CD4-positive, CD25-positive, alpha-beta regulatory T cell (primary cell): Measurements from ENCODE around the gene TSR2. TPM values are rescaled to one million over a fixed set of nuclear protein-coding genes. Genes with fewer than 3 reads are reported as not detected.

Experiments used
- ATAC-seq, 2 donors: fragments of 150-1000 bp; cut with Tn5 transposase; one replicate each; pipeline ENCODE4 v1.10.0; 2021; ENCODE audit warnings: low read depth in 2 of 2, moderate number of reproducible peaks in 2 of 2, moderate library complexity in 1 of 2
- DNase-seq, 3 donors: peaks; one replicate each; pipeline versions ENCODE4 v3.0.0 to v3.0.0-alpha.2; 2012 to 2022; ENCODE audit warnings: mixed read lengths in 1 of 3
- H3K27ac ChIP-seq: one replicate; pipeline ENCODE4 v1.7.0; 2013; ENCODE audit warnings: mild to moderate bottlenecking, low read length; ENCODE audit not compliant: insufficient read depth, poor library complexity, severe bottlenecking
- H3K27me3 ChIP-seq: one replicate; pipeline ENCODE4 v1.7.0; 2013; ENCODE audit warnings: low read length; ENCODE audit not compliant: control insufficient read depth, insufficient read depth
- H3K36me3 ChIP-seq: one replicate; pipeline ENCODE4 v1.7.0; 2013; ENCODE audit warnings: mild to moderate bottlenecking, low read length, moderate library complexity; ENCODE audit not compliant: control insufficient read depth, insufficient read depth
- H3K4me1 ChIP-seq: 2 replicates; pipeline ENCODE4 v1.7.0; 2013; ENCODE audit warnings: mild to moderate bottlenecking, low read length; ENCODE audit not compliant: insufficient read depth, control insufficient read depth, poor library complexity, severe bottlenecking
- H3K4me3 ChIP-seq: one replicate; pipeline ENCODE4 v1.7.0; 2013; ENCODE audit warnings: low read depth, mild to moderate bottlenecking, low read length, moderate library complexity
- H3K9me3 ChIP-seq, 2 experiments: 1 replicate in 1 of 2; 2 replicates in 1 of 2; pipeline ENCODE4 v1.7.0; 2013; ENCODE audit warnings: low read length in 2 of 2, mild to moderate bottlenecking in 1 of 2, moderate library complexity in 1 of 2; ENCODE audit not compliant: control insufficient read depth in 2 of 2
- H3K27ac Mint-ChIP-seq, 3 donors: one replicate each; pipeline ENCODE4 v1.8.0; 2020 to 2022; ENCODE audit warnings: mild to moderate bottlenecking in 3 of 3, mixed read lengths in 3 of 3, moderate library complexity in 2 of 3
- H3K27me3 Mint-ChIP-seq: one replicate; pipeline ENCODE4 v1.8.0; 2022; ENCODE audit warnings: mild to moderate bottlenecking, mixed read lengths
- H3K36me3 Mint-ChIP-seq: one replicate; pipeline ENCODE4 v1.8.0; 2020; ENCODE audit warnings: mixed read lengths
- H3K4me1 Mint-ChIP-seq, 4 donors: one replicate each; pipeline ENCODE4 v1.8.0; 2020 to 2022; ENCODE audit warnings: mixed read lengths in 4 of 4, mild to moderate bottlenecking in 1 of 4
- H3K4me3 Mint-ChIP-seq, 4 donors: one replicate each; pipeline ENCODE4 v1.8.0; 2020 to 2022; ENCODE audit warnings: mild to moderate bottlenecking in 4 of 4, mixed read lengths in 4 of 4, moderate library complexity in 3 of 4
- H3K9me3 Mint-ChIP-seq, 7 donors: one replicate each; pipeline ENCODE4 v1.8.0; 2020 to 2022; ENCODE audit warnings: mixed read lengths in 7 of 7, mild to moderate bottlenecking in 3 of 7, moderate library complexity in 2 of 7
- polyA plus RNA-seq, 4 donors: library from polyadenylated mRNA; unstranded; fragments of 300-500 nt; fragmentation: Illumina TruSeq; gene quantifications; one replicate each; pipeline ENCODE4 v1.2.3, GENCODE V29; 2021
- total RNA-seq: library from RNA; stranded (reverse); gene quantifications from one replicate; pipeline ENCODE4 v1.2.3, GENCODE V29; 2022

TSR2 gene
- total RNA-seq (42.0 TPM), polyA plus RNA-seq (10 to 100 TPM; 54.0 to 83.0 (median 65.0) TPM)

- Mint-ChIP-seq H3K36me3 (no peaks in the 10 kb centered on the region), H3K27me3 (no peaks in the 10 kb centered on the region), H3K4me1 (peaks cover 0 to 33% (median 24%) of the 10 kb centered on the region in 4 donors), H3K27ac (peak within 1 kb of the TSS; percentile 74 to 94 (median 92)), H3K4me3 (peak within 1 kb of the TSS; percentile 93 to 99 (median 95)), H3K9me3 (no peaks in the 10 kb centered on the region)
- ATAC-seq (peak; percentile 98 to 99), DNase-seq (peak; percentile 69 to 89 (median 80))
- Histone ChIP-seq H3K4me1 (peaks cover 17% of the 10 kb centered on the region), H3K27me3 (no peaks in the 10 kb centered on the region), H3K27ac (peak within 1 kb of the TSS; percentile 74), H3K9me3 (no peaks in the 10 kb centered on the region), H3K36me3 (peaks cover 16% of the 10 kb centered on the region), H3K4me3 (peak within 1 kb of the TSS; percentile 93)
These were observed at the start of gene TSR2 for GRCh38 chrX:54439960-54440871. Gene TSR2 (plus strand): TSS chrX:54440404. CDS start chrX:54440422, 18 bp downstream.

- Mint-ChIP-seq H3K27ac (no peak overlapping the region), H3K36me3 (no peaks in the 10 kb centered on the region), H3K9me3 (peaks cover 0 to 3% (median 0%) of the 10 kb centered on the region in 7 donors), H3K4me1 (no peaks in the 10 kb centered on the region), H3K27me3 (no peaks in the 10 kb centered on the region), H3K4me3 (no peak overlapping the region)
- H3K27ac ChIP-seq: no peak overlapping the region
- ATAC-seq: no peak
- no peaks in the 10 kb centered on the region for H3K4me1 ChIP-seq
- no peaks in the 10 kb centered on the region for H3K36me3 ChIP-seq
- no peaks in the 10 kb centered on the region for H3K27me3 ChIP-seq
- no peak for DNase-seq
- H3K9me3 ChIP-seq: no peaks in the 10 kb centered on the region
- no peak overlapping the region for H3K4me3 ChIP-seq
These were observed 43.1 kb upstream of the TSR2 start for GRCh38 chrX:54397113-54397512.

- no peaks in the 10 kb centered on the region for H3K36me3 Mint-ChIP-seq
- peak overlapping the region in 1 of 4 donors; percentile 38 for H3K4me3 Mint-ChIP-seq
- peaks cover 8% of the 10 kb centered on the region for H3K27me3 Mint-ChIP-seq
These were observed 32.9 kb upstream of the TSR2 start for GRCh38 chrX:54407266-54407665.

GRCh38 chrX:54411732-54412131, 28.5 kb upstream of the TSR2 start:
- H3K9me3 Mint-ChIP-seq: peaks cover 0 to 2% (median 0%) of the 10 kb centered on the region in 7 donors
- H3K9me3 ChIP-seq: no peaks in the 10 kb centered on the region
- no peak overlapping the region for H3K27ac Mint-ChIP-seq
- no peak overlapping the region for H3K4me3 Mint-ChIP-seq
- no peaks in the 10 kb centered on the region for H3K36me3 ChIP-seq
- no peak overlapping the region for H3K27ac ChIP-seq
- H3K27me3 ChIP-seq: no peaks in the 10 kb centered on the region
- ATAC-seq (no peak), DNase-seq (no peak)
- H3K4me3 ChIP-seq: no peak overlapping the region
- H3K36me3 Mint-ChIP-seq: no peaks in the 10 kb centered on the region
- peaks cover 5% of the 10 kb centered on the region for H3K4me1 ChIP-seq
- H3K4me1 Mint-ChIP-seq: peaks cover 4 to 18% (median 6%) of the 10 kb centered on the region in 4 donors
- H3K27me3 Mint-ChIP-seq: peaks cover 9% of the 10 kb centered on the region

More at GRCh38 chrX:54407266-54407665, 32.9 kb upstream of the TSR2 start:
- Mint-ChIP-seq H3K4me1 (peaks cover 4 to 13% (median 6%) of the 10 kb centered on the region in 4 donors), H3K9me3 (peaks cover 0 to 1% (median 0%) of the 10 kb centered on the region in 7 donors), H3K27ac (no peak overlapping the region)
- DNase-seq (no peak), ATAC-seq (no peak)
- H3K4me3 ChIP-seq: no peak overlapping the region
- no peaks in the 10 kb centered on the region for H3K27me3 ChIP-seq
- H3K9me3 ChIP-seq: no peaks in the 10 kb centered on the region
- H3K4me1 ChIP-seq: peaks cover 5% of the 10 kb centered on the region
- no peak overlapping the region for H3K27ac ChIP-seq
- H3K36me3 ChIP-seq: no peaks in the 10 kb centered on the region

- Histone ChIP-seq H3K27ac (no peak overlapping the region), H3K4me1 (peaks cover 5% of the 10 kb centered on the region), H3K27me3 (no peaks in the 10 kb centered on the region), H3K36me3 (no peaks in the 10 kb centered on the region), H3K9me3 (no peaks in the 10 kb centered on the region), H3K4me3 (no peak overlapping the region)
- peaks cover 4 to 11% (median 6%) of the 10 kb centered on the region in 4 donors for H3K4me1 Mint-ChIP-seq
- no peak overlapping the region for H3K27ac Mint-ChIP-seq
- DNase-seq: no peak
- no peak overlapping the region for H3K4me3 Mint-ChIP-seq
- H3K27me3 Mint-ChIP-seq: peaks cover 5% of the 10 kb centered on the region
- H3K36me3 Mint-ChIP-seq: no peaks in the 10 kb centered on the region
- ATAC-seq: no peak
- peaks cover 0 to 2% (median 0%) of the 10 kb centered on the region in 7 donors for H3K9me3 Mint-ChIP-seq
These were observed 26.5 kb upstream of the TSR2 start for GRCh38 chrX:54413753-54414152.

- Mint-ChIP-seq H3K9me3 (peaks cover 0 to 3% (median 0%) of the 10 kb centered on the region in 7 donors), H3K4me1 (peaks cover 0 to 5% (median 0%) of the 10 kb centered on the region in 4 donors), H3K27me3 (peaks cover 11% of the 10 kb centered on the region), H3K36me3 (no peaks in the 10 kb centered on the region), H3K27ac (no peak overlapping the region), H3K4me3 (no peak overlapping the region)
- Histone ChIP-seq H3K4me1 (no peaks in the 10 kb centered on the region), H3K27ac (no peak overlapping the region), H3K27me3 (no peaks in the 10 kb centered on the region), H3K9me3 (no peaks in the 10 kb centered on the region), H3K4me3 (no peak overlapping the region), H3K36me3 (no peaks in the 10 kb centered on the region)
- DNase-seq: no peak
- no peak for ATAC-seq
These were observed 24.5 kb upstream of the TSR2 start for GRCh38 chrX:54415534-54416350.

GRCh38 chrX:54416965-54417364, 23.2 kb upstream of the TSR2 start:
- peaks cover 0 to 3% (median 0%) of the 10 kb centered on the region in 7 donors for H3K9me3 Mint-ChIP-seq
- H3K36me3 Mint-ChIP-seq: no peaks in the 10 kb centered on the region
- H3K4me1 Mint-ChIP-seq: peaks cover 0 to 5% (median 0%) of the 10 kb centered on the region in 4 donors
- no peaks in the 10 kb centered on the region for H3K4me1 ChIP-seq
- H3K27me3 ChIP-seq: no peaks in the 10 kb centered on the region
- H3K27me3 Mint-ChIP-seq: peaks cover 11% of the 10 kb centered on the region
- no peak overlapping the region for H3K27ac ChIP-seq
- no peak overlapping the region for H3K4me3 Mint-ChIP-seq
- H3K27ac Mint-ChIP-seq: no peak overlapping the region
- no peaks in the 10 kb centered on the region for H3K36me3 ChIP-seq
- no peaks in the 10 kb centered on the region for H3K9me3 ChIP-seq
- no peak overlapping the region for H3K4me3 ChIP-seq
- ATAC-seq (no peak), DNase-seq (no peak)
